ENCODE measurements around the gene TRABD2A.

TRABD2A gene

DNA sequence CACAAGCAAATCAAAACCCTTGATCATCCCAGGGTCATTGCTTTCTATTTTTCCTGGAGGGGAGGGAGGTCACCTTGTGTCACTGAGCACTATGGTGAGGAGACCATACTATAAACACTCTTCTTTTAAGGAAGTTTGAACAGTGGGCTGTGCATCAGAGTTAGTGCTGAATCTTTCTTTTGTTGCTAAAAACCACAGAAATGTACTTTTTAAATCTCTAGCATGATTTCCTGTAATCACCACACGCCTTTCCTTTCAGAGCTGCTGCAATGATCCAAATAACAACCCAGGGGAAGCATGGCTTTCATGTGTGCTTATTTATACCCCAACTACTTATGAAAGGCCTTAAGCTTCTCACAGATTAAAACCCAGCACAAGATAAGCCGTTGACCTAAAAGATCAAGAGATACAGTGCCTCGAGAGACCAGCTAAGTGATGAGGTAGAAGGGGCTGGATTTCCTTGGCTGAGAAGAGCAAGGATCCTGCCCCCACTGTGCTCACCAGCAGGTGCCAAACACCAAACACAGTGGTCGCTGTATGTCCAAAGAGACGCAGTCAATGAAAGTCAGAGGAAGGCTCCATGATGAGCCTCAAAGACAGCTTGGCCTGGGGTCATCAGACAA lies 34.7 kb downstream of the TRABD2A start:
- Histone ChIP-seq H3K36me3 (ENCODE audit: insufficient read depth, low read length) (no peaks in the 10 kb centered on the region), H3K4me3 (no peak overlapping the region), H3K27ac (no peak overlapping the region), H3K9ac (ENCODE audit: insufficient read length) (no peak overlapping the region), H3K9me3 (ENCODE audit: low read depth, low read length) (no peaks in the 10 kb centered on the region)
- no peak for TF ChIP-seq POLR2AphosphoS5 (IDR thresholded peaks at IDR 0.05; ENCODE audit: borderline replicate concordance, low read depth, low read length)
- TF ChIP-seq EZH2 (IDR thresholded peaks at IDR 0.05) = no peak
- no peak for TF ChIP-seq FOXP2 (optimal IDR thresholded peaks at IDR 0.05; ENCODE audit: control extremely low read depth, extremely low read length, insufficient read depth)
- DNase-seq (ENCODE audit: low read depth, low spot score) = no peak

DNA sequence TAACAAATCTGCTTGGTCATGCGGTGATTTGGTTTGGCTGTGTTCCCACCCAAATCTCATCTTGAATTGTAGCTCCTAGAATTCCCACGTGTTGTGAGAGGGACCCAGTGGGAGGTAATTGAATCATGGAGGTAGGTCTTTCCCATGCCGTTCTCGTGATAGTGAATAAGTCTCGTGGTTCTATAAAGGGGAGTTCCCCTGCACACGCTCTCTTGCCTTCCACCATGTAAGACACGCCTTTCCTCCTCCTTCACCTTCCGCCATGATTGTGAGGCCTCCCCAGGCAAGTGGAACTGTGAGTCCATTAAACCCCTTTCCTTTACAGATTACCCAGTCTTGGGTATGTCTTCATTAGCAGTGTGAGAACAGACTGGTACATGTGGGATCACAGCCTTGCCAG lies 36.7 kb downstream of the TRABD2A start:
- Histone ChIP-seq H3K4me3 (no peak overlapping the region), H3K27ac (no peak overlapping the region), H3K36me3 (ENCODE audit: insufficient read depth, low read length) (no peaks in the 10 kb centered on the region), H3K9ac (ENCODE audit: insufficient read length) (no peak overlapping the region), H3K9me3 (ENCODE audit: low read depth, low read length) (no peaks in the 10 kb centered on the region)
- no peak for TF ChIP-seq POLR2AphosphoS5 (IDR thresholded peaks at IDR 0.05; ENCODE audit: borderline replicate concordance, low read depth, low read length)
- TF ChIP-seq FOXP2 (optimal IDR thresholded peaks at IDR 0.05; ENCODE audit: control extremely low read depth, extremely low read length, insufficient read depth) = no peak
- TF ChIP-seq EZH2 (IDR thresholded peaks at IDR 0.05) = no peak
- DNase-seq (ENCODE audit: low read depth, low spot score) = no peak

DNA sequence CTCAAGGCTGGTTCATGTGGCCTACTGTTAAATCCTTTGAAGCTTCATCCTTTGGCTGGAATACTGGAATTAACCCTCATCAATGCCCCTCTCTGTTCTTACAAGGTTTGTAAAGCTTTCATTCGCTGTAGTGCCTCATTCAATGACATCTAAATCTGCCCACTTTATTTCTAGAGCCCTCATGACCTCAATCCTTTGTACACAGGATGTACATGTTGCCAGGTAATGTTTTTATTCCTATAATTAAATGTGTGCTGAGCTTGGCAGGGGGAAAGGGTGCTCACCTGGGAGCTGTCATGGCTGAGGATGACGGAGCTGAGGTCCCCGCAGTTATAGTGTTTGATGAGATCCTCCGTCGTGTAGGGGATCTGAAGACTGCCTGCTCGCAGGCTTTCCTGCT lies 39.3 kb downstream of the TRABD2A start:
- Histone ChIP-seq H3K36me3 (ENCODE audit: insufficient read depth, low read length) (no peaks in the 10 kb centered on the region), H3K9ac (ENCODE audit: insufficient read length) (no peak overlapping the region), H3K9me3 (ENCODE audit: low read depth, low read length) (no peaks in the 10 kb centered on the region)

DNA sequence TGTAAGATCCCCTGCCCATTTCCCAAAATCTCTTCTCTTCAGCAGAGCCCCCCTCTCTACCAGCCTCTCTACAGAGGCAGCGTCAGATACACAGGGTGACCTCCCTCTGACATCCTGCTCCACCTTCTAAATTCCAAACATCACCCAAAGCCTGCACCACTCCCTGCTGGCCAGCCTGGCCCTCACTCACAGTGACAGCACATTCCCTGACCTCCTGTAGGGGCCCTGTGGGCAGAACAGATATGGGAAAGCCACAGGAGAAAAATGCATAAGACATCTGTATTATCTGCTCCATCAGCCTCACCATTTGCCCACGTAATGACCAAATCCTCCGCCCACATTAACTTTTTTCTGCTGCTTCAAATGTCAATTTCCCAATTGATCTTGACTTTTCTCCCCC lies 40.6 kb downstream of the TRABD2A start:
- no peak for TF ChIP-seq POLR2AphosphoS5 (IDR thresholded peaks at IDR 0.05; ENCODE audit: borderline replicate concordance, low read depth, low read length)
- no peak for TF ChIP-seq EZH2 (IDR thresholded peaks at IDR 0.05)
- no peak for TF ChIP-seq FOXP2 (optimal IDR thresholded peaks at IDR 0.05; ENCODE audit: control extremely low read depth, extremely low read length, insufficient read depth)
- H3K4me3 ChIP-seq = no peak overlapping the region
- no peaks in the 10 kb centered on the region for H3K9me3 ChIP-seq (ENCODE audit: low read depth, low read length)
- DNase-seq (ENCODE audit: low read depth, low spot score) = no peak
- H3K36me3 ChIP-seq (ENCODE audit: insufficient read depth, low read length) = no peaks in the 10 kb centered on the region
- H3K9ac ChIP-seq (ENCODE audit: insufficient read length) = no peak overlapping the region
- H3K27ac ChIP-seq = no peak overlapping the region

More for the DNA sequence above, 39.3 kb downstream of the TRABD2A start:
- no peak overlapping the region for H3K4me3 ChIP-seq
- TF ChIP-seq EZH2 (IDR thresholded peaks at IDR 0.05) (no peak), FOXP2 (optimal IDR thresholded peaks at IDR 0.05; ENCODE audit: control extremely low read depth, extremely low read length, insufficient read depth) (no peak), POLR2AphosphoS5 (IDR thresholded peaks at IDR 0.05; ENCODE audit: borderline replicate concordance, low read depth, low read length) (no peak)
- DNase-seq (ENCODE audit: low read depth, low spot score) = no peak
- no peak overlapping the region for H3K27ac ChIP-seq

DNA sequence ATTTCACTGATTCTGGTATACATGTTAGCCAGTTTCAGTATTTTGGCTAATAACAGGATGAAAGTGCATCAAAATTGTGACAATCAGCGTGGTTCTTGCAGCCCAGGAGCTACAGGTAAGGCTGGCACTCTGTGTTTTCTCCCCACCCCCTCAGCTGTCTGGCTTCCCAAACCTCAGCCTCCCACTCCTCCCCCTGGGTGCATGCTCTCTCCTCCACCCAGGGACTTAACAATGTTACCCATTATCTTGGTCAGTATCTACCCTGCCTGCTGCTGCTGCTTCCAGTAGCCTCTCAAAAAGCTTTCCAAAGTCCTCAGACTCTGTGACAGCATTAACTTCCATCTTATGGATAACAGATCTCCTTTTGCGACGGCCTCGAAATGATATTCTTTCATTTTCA lies 41.0 kb downstream of the TRABD2A start:
- H3K4me3 ChIP-seq = no peak overlapping the region
- H3K27ac ChIP-seq = no peak overlapping the region
- TF ChIP-seq POLR2AphosphoS5 (IDR thresholded peaks at IDR 0.05; ENCODE audit: borderline replicate concordance, low read depth, low read length) = no peak
- TF ChIP-seq EZH2 (IDR thresholded peaks at IDR 0.05) = no peak
- TF ChIP-seq FOXP2 (optimal IDR thresholded peaks at IDR 0.05; ENCODE audit: control extremely low read depth, extremely low read length, insufficient read depth) = no peak
- H3K9ac ChIP-seq (ENCODE audit: insufficient read length) = no peak overlapping the region
- DNase-seq (ENCODE audit: low read depth, low spot score) = no peak
- H3K36me3 ChIP-seq (ENCODE audit: insufficient read depth, low read length) = no peaks in the 10 kb centered on the region
- no peaks in the 10 kb centered on the region for H3K9me3 ChIP-seq (ENCODE audit: low read depth, low read length)

DNA sequence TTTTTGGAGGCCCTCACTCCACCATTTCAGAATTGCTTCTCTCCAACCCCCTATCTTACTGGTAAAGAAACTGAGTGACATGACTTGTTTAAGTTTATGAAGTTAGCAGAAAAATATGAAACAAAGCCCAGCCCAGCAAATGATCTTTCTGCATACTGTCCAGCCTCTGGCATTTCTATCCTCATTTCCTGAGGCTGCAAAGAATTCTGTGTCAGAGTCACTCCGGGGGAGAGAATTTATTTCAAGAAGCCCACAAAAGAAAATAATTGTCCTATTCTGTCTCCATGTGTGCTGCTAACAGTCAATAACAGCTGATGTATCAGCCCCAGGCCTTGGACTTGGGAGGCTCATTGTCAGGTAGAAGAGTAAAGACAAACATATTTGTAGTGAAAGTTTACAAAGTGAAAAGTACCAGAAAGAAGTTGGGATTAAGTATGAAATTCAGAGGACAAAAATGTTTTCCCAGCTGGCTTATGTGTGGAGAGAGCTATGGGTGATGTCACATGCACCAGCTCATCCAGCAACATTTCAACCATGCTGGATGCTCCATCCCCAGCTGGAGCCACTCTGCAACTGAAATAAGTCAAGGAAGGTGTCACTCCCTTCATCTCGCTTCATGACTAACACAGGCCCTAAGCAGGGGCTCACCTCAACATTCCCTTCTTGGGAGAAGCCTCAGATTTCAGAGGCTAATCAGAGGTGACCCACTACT lies 42.3 kb downstream of the TRABD2A start:
- no peak overlapping the region for H3K9ac ChIP-seq (ENCODE audit: insufficient read length)
- no peak for DNase-seq (ENCODE audit: low read depth, low spot score)
- H3K9me3 ChIP-seq (ENCODE audit: low read depth, low read length) = no peaks in the 10 kb centered on the region
- no peak overlapping the region for H3K4me3 ChIP-seq
- H3K36me3 ChIP-seq (ENCODE audit: insufficient read depth, low read length) = no peaks in the 10 kb centered on the region
- no peak for TF ChIP-seq POLR2AphosphoS5 (IDR thresholded peaks at IDR 0.05; ENCODE audit: borderline replicate concordance, low read depth, low read length)
- no peak for TF ChIP-seq FOXP2 (optimal IDR thresholded peaks at IDR 0.05; ENCODE audit: control extremely low read depth, extremely low read length, insufficient read depth)
- no peak for TF ChIP-seq EZH2 (IDR thresholded peaks at IDR 0.05)
- H3K27ac ChIP-seq = no peak overlapping the region

DNA sequence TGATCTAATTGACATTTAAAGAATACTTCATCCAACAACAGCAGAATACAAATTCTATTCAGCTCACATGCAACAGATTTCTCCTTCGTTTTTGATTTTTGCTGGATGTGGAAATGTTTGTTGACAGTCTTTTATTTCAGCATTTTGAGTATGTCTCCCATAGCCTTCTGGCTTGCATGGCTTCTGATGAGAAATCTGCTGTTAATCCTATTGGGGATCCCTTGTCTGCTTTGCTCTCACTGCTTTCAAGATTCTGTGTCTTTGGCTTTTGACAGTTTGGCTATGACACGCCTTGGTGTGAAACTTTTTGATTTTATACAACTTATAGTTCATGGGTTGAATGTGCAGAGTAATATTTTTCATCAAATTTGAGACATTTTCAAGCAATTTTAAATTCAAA lies 44.7 kb downstream of the TRABD2A start:
- Histone ChIP-seq H3K9ac (ENCODE audit: insufficient read length) (no peak overlapping the region), H3K4me3 (no peak overlapping the region), H3K27ac (no peak overlapping the region), H3K36me3 (ENCODE audit: insufficient read depth, low read length) (no peaks in the 10 kb centered on the region), H3K9me3 (ENCODE audit: low read depth, low read length) (no peaks in the 10 kb centered on the region)
- no peak for TF ChIP-seq EZH2 (IDR thresholded peaks at IDR 0.05)
- DNase-seq (ENCODE audit: low read depth, low spot score) = no peak

DNA sequence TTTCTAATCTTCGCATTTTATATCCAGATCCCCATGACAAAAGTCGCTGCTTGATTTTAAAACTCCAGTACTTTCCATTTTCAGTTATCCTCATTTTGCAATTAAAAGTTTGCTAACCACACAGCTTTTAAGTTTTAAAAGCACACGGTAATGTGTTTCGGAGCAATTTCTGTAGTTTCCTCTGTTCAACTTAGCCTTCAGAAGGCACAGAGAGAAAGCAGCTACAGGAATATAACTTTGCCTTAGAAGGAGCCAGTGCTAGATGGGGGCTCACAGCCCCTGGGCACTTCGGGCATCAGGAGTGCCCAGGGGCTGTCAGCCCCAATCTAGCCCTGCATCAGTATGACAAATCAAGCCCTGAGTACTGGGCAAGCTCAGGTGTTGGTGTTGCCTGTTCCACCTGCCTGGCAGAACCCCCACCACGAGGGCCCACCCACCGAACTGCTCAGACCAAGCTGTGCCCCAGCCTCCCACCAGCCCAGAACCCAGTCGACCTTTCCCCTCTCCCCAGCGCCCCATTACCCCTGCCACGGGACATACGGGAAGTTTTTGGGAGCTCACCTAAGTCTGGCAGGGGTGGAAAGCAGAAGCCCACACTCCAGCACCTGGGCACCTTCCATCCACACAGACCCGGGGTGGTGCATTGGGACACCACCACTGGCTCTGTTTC lies 47.3 kb downstream of the TRABD2A start:
- Histone ChIP-seq H3K9me3 (ENCODE audit: low read depth, low read length) (no peaks in the 10 kb centered on the region), H3K27ac (no peak overlapping the region), H3K9ac (ENCODE audit: insufficient read length) (no peak overlapping the region), H3K4me3 (no peak overlapping the region), H3K36me3 (ENCODE audit: insufficient read depth, low read length) (no peaks in the 10 kb centered on the region)
- TF ChIP-seq POLR2AphosphoS5 (IDR thresholded peaks at IDR 0.05; ENCODE audit: borderline replicate concordance, low read depth, low read length) (no peak), EZH2 (IDR thresholded peaks at IDR 0.05) (no peak), FOXP2 (optimal IDR thresholded peaks at IDR 0.05; ENCODE audit: control extremely low read depth, extremely low read length, insufficient read depth) (no peak)
- DNase-seq (ENCODE audit: low read depth, low spot score) = no peak
